ENCODE data around the gene ZNHIT2.

- TF ChIP-seq EZH2 (IDR thresholded peaks at IDR 0.05; ENCODE audit: insufficient read depth, poor library complexity, severe bottlenecking) (no peak), EZH2phosphoT487 (IDR thresholded peaks at IDR 0.05; ENCODE audit: insufficient read depth, low read depth) (no peak)
These were observed 3.3 kb upstream of the ZNHIT2 start for GRCh38 chr11:65120831-65121230.

All from GM23248 (cell line).